SK-N-SH (cell line): ENCODE results near the gene LRMDA.

ENCODE experiments used
- CHD2 ChIP-seq: fragments of 150-350 bp; IDR thresholded peaks from 2 replicates; pipeline ENCODE4 v1.6.1; 2018; ENCODE audit warnings: low read length; ENCODE audit not compliant: partially characterized antibody
- CTCF ChIP-seq: fragments of 200-600 bp; sonication (generic); IDR thresholded peaks from 2 replicates; pipeline ENCODE4 v1.6.1; 2017; ENCODE audit warnings: antibody characterized with exemption, mild to moderate bottlenecking, moderate library complexity
- EZH2phosphoT487 ChIP-seq: fragments of 200-600 bp; sonication (generic); IDR thresholded peaks from 2 replicates; pipeline ENCODE4 v1.6.1; 2017; ENCODE audit warnings: low read depth, mixed run types, mild to moderate bottlenecking, antibody characterized with exemption, moderate library complexity, borderline replicate concordance
- NRF1 ChIP-seq: IDR thresholded peaks from 2 replicates; pipeline ENCODE4 v1.6.1; 2012; ENCODE audit warnings: low read depth, mild to moderate bottlenecking, low read length
- POLR2AphosphoS5 ChIP-seq: IDR thresholded peaks from 2 replicates; pipeline ENCODE4 v1.6.1; 2012; ENCODE audit warnings: low read depth, low read length
- RAD21 ChIP-seq: IDR thresholded peaks from 2 replicates; pipeline ENCODE4 v1.6.1; 2012; ENCODE audit warnings: mild to moderate bottlenecking, low read length
- SIN3A ChIP-seq: IDR thresholded peaks from 2 replicates; pipeline ENCODE4 v1.6.1; 2012; ENCODE audit warnings: low read depth, mild to moderate bottlenecking, low read length, moderate library complexity, borderline replicate concordance
- SMC3 ChIP-seq: IDR thresholded peaks from 2 replicates; pipeline ENCODE4 v1.6.1; 2012; ENCODE audit warnings: low read depth, low read length, improper control_type of control experiment
- TAF1 ChIP-seq: IDR thresholded peaks from 2 replicates; pipeline ENCODE4 v1.6.1; 2012; ENCODE audit warnings: low read depth, mild to moderate bottlenecking, low read length, moderate library complexity, borderline replicate concordance

- TF ChIP-seq CTCF, result no peak
- TF ChIP-seq EZH2phosphoT487, result no peak
- TF ChIP-seq NRF1, result no peak
- no peak for TF ChIP-seq CHD2
- no peak for TF ChIP-seq SIN3A
- TF ChIP-seq POLR2AphosphoS5, result no peak
- TF ChIP-seq TAF1, result no peak
- TF ChIP-seq RAD21, result no peak
- TF ChIP-seq SMC3, result no peak
Observed at GRCh38 chr10:76070916-76071315, 639.5 kb downstream of the LRMDA start.
